HepG2 (cell line): Measurements from ENCODE around the gene SERINC1. TPM values are rescaled to one million over a fixed set of nuclear protein-coding genes. Genes with fewer than 3 reads are reported as not detected.

ENCODE experiments used
- EP300 ChIP-seq, 3 experiments: sonication (generic) in 1 of 3; formaldehyde crosslinking in 1 of 3; IDR thresholded peaks; 2 replicates each; pipeline versions ENCODE4 v1.5.1 to v1.6.1; 2011 to 2020; ENCODE audit warnings: low read depth in 2 of 3, low read length in 2 of 3, borderline replicate concordance in 1 of 3, improper control_type of control experiment in 1 of 3, mild to moderate bottlenecking in 1 of 3, missing genetic modification reagents in 1 of 3, moderate library complexity in 1 of 3
- IKZF1 ChIP-seq: fragments of 450-650 bp; IDR thresholded peaks from 2 replicates; pipeline ENCODE4 v1.7.1; 2016
- KDM6A ChIP-seq: IDR thresholded peaks from 2 replicates; pipeline ENCODE4 v1.6.1; 2016; ENCODE audit warnings: low read depth
- NAIF1 ChIP-seq: sonication (generic); formaldehyde crosslinking; IDR thresholded peaks from 2 replicates; pipeline ENCODE4 v1.5.0; 2020; ENCODE audit warnings: mild to moderate bottlenecking, missing genetic modification reagents, borderline replicate concordance
- RARA ChIP-seq: IDR thresholded peaks from 2 replicates; pipeline ENCODE4 v1.6.1; 2016; ENCODE audit warnings: missing genetic modification reagents, missing compliant biosample characterization
- TGIF2 ChIP-seq: IDR thresholded peaks from 2 replicates; pipeline ENCODE4 v1.6.1; 2016; ENCODE audit warnings: control low read depth, missing compliant biosample characterization
- YEATS2 ChIP-seq: sonication (generic); formaldehyde crosslinking; IDR thresholded peaks from 2 replicates; pipeline ENCODE4 v1.4.0; 2020; ENCODE audit warnings: missing genetic modification reagents, borderline replicate concordance
- ZNF251 ChIP-seq: sonication (generic); formaldehyde crosslinking; IDR thresholded peaks from 2 replicates; pipeline ENCODE4 v1.9.0; 2021; ENCODE audit warnings: mild to moderate bottlenecking, missing genetic modification reagents
- ZNF543 ChIP-seq: sonication (generic); formaldehyde crosslinking; IDR thresholded peaks from 2 replicates; pipeline ENCODE4 v1.4.0; 2020; ENCODE audit warnings: mild to moderate bottlenecking, missing genetic modification reagents
- ZNF569 ChIP-seq: sonication (generic); formaldehyde crosslinking; IDR thresholded peaks from 2 replicates; pipeline ENCODE4 v1.5.0; 2020; ENCODE audit warnings: mild to moderate bottlenecking, missing genetic modification reagents, moderate library complexity, borderline replicate concordance
- ZNF572 ChIP-seq: sonication (generic); formaldehyde crosslinking; IDR thresholded peaks from 2 replicates; pipeline ENCODE4 v1.5.1; 2020; ENCODE audit warnings: mild to moderate bottlenecking, missing genetic modification reagents
- ZNF574 ChIP-seq: sonication (generic); formaldehyde crosslinking; IDR thresholded peaks from 2 replicates; pipeline ENCODE4 v1.4.0; 2020; ENCODE audit warnings: missing genetic modification reagents
- ZNF614 ChIP-seq: IDR thresholded peaks from 2 replicates; pipeline ENCODE4 v1.6.1; 2018; ENCODE audit warnings: missing biosample characterization, missing genetic modification reagents, inconsistent platforms, borderline replicate concordance
- ZNF629 ChIP-seq: sonication (generic); formaldehyde crosslinking; conservative IDR thresholded peaks from 2 replicates; pipeline ENCODE4 v1.5.0; 2020; ENCODE audit warnings: missing genetic modification reagents
- polyA plus RNA-seq, 8 experiments: library from polyadenylated mRNA; depleted of rRNA in 3 of 8; stranded (reverse) in 7 of 8; unstranded in 1 of 8; fragments of >200 nt; fragmentation: Illumina TruSeq in 4 of 8; extraction: Trizol in 4 of 8; gene quantifications; 2 replicates each; pipeline versions ENCODE4 v1.2.1 to v1.2.3, GENCODE V29; 2011 to 2016; ENCODE audit warnings: low read depth in 4 of 8, missing spikeins in 1 of 8, mixed read lengths in 1 of 8; ENCODE audit not compliant: insufficient read depth in 1 of 8
- total RNA-seq, 5 experiments: library from RNA; depleted of rRNA; stranded (reverse); fragments of >200 nt; fragmentation: Illumina TruSeq; extraction: Trizol; gene quantifications; 2 replicates each; pipeline ENCODE4 v1.2.3, GENCODE V29; 2016; ENCODE audit warnings: low read depth in 1 of 5
- TF ChIP-seq, protein P1 (sequence below), 2 experiments: sonication (generic) in 1 of 2; formaldehyde crosslinking in 1 of 2; IDR thresholded peaks; 2 replicates each; pipeline versions ENCODE4 v1.6.1 to v1.9.0; 2014 to 2022; ENCODE audit warnings: antibody characterized with exemption in 1 of 2, borderline replicate concordance in 1 of 2, inconsistent platforms in 1 of 2, low read depth in 1 of 2, missing genetic modification reagents in 1 of 2
- TF ChIP-seq, protein P2 (sequence below): sonication (generic); formaldehyde crosslinking; IDR thresholded peaks from 2 replicates; pipeline ENCODE4 v1.5.1; 2020; ENCODE audit warnings: mild to moderate bottlenecking, moderate library complexity, missing genetic modification reagents

Gene SERINC1
- total and polyA plus RNA-seq, 2 of the 13 experiments (the other 11 are each of a cell fraction or from before 2014, with no cell fraction given) = 93.5 to 112 TPM

- TF ChIP-seq, protein P1, sequence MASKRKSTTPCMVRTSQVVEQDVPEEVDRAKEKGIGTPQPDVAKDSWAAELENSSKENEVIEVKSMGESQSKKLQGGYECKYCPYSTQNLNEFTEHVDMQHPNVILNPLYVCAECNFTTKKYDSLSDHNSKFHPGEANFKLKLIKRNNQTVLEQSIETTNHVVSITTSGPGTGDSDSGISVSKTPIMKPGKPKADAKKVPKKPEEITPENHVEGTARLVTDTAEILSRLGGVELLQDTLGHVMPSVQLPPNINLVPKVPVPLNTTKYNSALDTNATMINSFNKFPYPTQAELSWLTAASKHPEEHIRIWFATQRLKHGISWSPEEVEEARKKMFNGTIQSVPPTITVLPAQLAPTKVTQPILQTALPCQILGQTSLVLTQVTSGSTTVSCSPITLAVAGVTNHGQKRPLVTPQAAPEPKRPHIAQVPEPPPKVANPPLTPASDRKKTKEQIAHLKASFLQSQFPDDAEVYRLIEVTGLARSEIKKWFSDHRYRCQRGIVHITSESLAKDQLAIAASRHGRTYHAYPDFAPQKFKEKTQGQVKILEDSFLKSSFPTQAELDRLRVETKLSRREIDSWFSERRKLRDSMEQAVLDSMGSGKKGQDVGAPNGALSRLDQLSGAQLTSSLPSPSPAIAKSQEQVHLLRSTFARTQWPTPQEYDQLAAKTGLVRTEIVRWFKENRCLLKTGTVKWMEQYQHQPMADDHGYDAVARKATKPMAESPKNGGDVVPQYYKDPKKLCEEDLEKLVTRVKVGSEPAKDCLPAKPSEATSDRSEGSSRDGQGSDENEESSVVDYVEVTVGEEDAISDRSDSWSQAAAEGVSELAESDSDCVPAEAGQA (IDR thresholded peaks at IDR 0.05; ENCODE audit: low read depth) = peak; percentile 87
- TF ChIP-seq, protein P1 (CRISPR knock-in tag; IDR thresholded peaks at IDR 0.05; ENCODE audit: borderline replicate concordance) = no peak
- no peak for TF ChIP-seq EP300 (IDR thresholded peaks at IDR 0.05; ENCODE audit: low read depth in 2 of 2, low read length in 2 of 2)
- TF ChIP-seq EP300 (CRISPR knock-in tag; IDR thresholded peaks at IDR 0.05; ENCODE audit: borderline replicate concordance) = peak; percentile 11; the same call in 1 of the 2 replicates
- TF ChIP-seq ZNF629 (CRISPR knock-in tag) = no peak
- peak; percentile 12; the same call in 1 of the 2 replicates for TF ChIP-seq KDM6A (CRISPR knock-in tag)
- TF ChIP-seq ZNF569 = peak; percentile 35; the same call in 1 of the 2 replicates
- 0 out of 2 replicates have a peak, but pooled peaks have one; percentile 36 for TF ChIP-seq NAIF1 (CRISPR knock-in tag)
- peak; percentile 97 for TF ChIP-seq YEATS2 (CRISPR knock-in tag)
- TF ChIP-seq TGIF2 = 0 out of 2 replicates have a peak, but pooled peaks have one; percentile 35
- 0 out of 2 replicates have a peak, but pooled peaks have one; percentile 84 for TF ChIP-seq ZNF543 (CRISPR knock-in tag)
- no peak for TF ChIP-seq ZNF251
- peak; percentile 85 for TF ChIP-seq ZNF574 (CRISPR knock-in tag)
- TF ChIP-seq ZNF572 = peak; percentile 91; the same call in 1 of the 2 replicates
- peak; percentile 89; the same call in 1 of the 2 replicates for TF ChIP-seq ZNF614 (CRISPR knock-in tag)
- no peak for TF ChIP-seq IKZF1
- TF ChIP-seq, protein P2, sequence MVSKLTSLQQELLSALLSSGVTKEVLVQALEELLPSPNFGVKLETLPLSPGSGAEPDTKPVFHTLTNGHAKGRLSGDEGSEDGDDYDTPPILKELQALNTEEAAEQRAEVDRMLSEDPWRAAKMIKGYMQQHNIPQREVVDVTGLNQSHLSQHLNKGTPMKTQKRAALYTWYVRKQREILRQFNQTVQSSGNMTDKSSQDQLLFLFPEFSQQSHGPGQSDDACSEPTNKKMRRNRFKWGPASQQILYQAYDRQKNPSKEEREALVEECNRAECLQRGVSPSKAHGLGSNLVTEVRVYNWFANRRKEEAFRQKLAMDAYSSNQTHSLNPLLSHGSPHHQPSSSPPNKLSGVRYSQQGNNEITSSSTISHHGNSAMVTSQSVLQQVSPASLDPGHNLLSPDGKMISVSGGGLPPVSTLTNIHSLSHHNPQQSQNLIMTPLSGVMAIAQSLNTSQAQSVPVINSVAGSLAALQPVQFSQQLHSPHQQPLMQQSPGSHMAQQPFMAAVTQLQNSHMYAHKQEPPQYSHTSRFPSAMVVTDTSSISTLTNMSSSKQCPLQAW (CRISPR knock-in tag) = peak; percentile 83
- TF ChIP-seq RARA (CRISPR knock-in tag) = 0 out of 2 replicates have a peak, but pooled peaks have one; percentile 9
These were observed at the start of gene SERINC1 (continued) for GRCh38 chr6:122471107-122472021.
